NB4 (cell line): ENCODE measurements around the gene UST.

Experiments
- MYC ChIP-seq: IDR thresholded peaks from 2 replicates; pipeline ENCODE4 v1.6.1; 2011; ENCODE audit warnings: low read depth, low read length
- POLR2A ChIP-seq: IDR thresholded peaks from 2 replicates; pipeline ENCODE4 v1.6.1; 2011; ENCODE audit warnings: mild to moderate bottlenecking; ENCODE audit not compliant: insufficient read length; ENCODE audit errors: extremely low read depth
- TF ChIP-seq, protein P1 (sequence below): IDR thresholded peaks from one replicate; pipeline ENCODE4 v1.5.1; 2012; ENCODE audit warnings: low read depth, low read length
- TF ChIP-seq, protein P2 (sequence below): IDR thresholded peaks from 2 replicates; pipeline ENCODE4 v1.6.1; 2011; ENCODE audit warnings: low read depth, low read length

DNA sequence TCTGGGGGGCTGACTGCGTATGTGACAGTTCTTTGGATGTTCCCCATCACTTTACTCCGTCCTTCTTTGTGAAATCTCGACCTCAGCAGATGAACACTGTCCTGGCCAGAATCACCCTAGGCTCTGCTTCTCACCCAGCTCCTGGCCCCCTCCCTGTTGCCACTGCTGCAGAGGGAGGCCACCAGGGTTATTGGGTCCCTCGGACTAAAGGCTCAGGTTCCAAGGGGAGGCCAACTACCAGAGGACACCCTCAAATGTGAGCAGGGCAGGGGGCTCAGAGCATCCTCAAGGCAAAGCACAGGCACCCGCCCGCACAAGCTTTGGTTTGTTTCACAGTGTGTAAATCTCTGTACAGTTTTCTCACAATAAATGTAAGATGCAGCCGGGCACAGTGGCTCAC, 269.9 kb downstream of the UST start:
- TF ChIP-seq, protein P1, sequence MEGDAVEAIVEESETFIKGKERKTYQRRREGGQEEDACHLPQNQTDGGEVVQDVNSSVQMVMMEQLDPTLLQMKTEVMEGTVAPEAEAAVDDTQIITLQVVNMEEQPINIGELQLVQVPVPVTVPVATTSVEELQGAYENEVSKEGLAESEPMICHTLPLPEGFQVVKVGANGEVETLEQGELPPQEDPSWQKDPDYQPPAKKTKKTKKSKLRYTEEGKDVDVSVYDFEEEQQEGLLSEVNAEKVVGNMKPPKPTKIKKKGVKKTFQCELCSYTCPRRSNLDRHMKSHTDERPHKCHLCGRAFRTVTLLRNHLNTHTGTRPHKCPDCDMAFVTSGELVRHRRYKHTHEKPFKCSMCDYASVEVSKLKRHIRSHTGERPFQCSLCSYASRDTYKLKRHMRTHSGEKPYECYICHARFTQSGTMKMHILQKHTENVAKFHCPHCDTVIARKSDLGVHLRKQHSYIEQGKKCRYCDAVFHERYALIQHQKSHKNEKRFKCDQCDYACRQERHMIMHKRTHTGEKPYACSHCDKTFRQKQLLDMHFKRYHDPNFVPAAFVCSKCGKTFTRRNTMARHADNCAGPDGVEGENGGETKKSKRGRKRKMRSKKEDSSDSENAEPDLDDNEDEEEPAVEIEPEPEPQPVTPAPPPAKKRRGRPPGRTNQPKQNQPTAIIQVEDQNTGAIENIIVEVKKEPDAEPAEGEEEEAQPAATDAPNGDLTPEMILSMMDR, result no peak
- no peak for TF ChIP-seq POLR2A
- TF ChIP-seq, protein P2, sequence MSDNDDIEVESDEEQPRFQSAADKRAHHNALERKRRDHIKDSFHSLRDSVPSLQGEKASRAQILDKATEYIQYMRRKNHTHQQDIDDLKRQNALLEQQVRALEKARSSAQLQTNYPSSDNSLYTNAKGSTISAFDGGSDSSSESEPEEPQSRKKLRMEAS, result no peak
- TF ChIP-seq MYC, result no peak
